Activated CD4-positive, alpha-beta T cell treated with anti-CD3 and anti-CD28 coated beads, Interleukin-2, Interleukin-4, amounts not matched to agents 100 ng/mL and 50 ng/mL, durations not matched to agents 16 hours and 8 hours (primary cell): ENCODE data around the gene KIAA0319L.
A peak's percentile ranks its signal among the peaks of the same experiment; 100 is the strongest.
"Not testable (repeated sequence)": the region's sequence is repeated elsewhere in the genome, so short reads cannot be mapped to it uniquely, and the experiment has no call there.

ENCODE experiments used
- DNase-seq: peaks from one replicate; pipeline ENCODE4 v3.0.0-alpha.2; 2020; ENCODE audit warnings: low spot score

Gene KIAA0319L

GRCh38 chr1:35486858-35487408 is 70.3 kb downstream of the KIAA0319L start:
- no peak for DNase-seq

GRCh38 chr1:35481229-35481628 is 76.0 kb downstream of the KIAA0319L start:
- no peak for DNase-seq

DNA sequence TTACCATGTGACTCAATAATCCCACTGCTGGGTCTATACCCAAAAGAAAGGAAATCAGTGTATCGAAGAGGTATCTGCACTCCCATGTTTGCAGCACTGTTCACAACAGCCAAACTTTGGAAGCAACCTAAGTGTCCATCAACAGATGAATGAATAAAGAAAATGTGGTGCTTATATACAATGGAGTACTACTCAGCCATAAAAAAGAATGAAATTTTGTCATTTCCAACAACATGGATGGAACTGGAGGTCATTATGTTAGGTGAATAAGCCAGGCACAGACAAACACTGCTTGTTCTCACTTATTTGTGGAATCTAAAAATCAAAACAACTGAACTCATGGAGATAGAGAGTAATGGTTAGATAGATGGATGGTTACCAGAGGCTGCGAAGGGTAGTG is 79.3 kb downstream of the KIAA0319L start:
- DNase-seq, result no peak

DNA sequence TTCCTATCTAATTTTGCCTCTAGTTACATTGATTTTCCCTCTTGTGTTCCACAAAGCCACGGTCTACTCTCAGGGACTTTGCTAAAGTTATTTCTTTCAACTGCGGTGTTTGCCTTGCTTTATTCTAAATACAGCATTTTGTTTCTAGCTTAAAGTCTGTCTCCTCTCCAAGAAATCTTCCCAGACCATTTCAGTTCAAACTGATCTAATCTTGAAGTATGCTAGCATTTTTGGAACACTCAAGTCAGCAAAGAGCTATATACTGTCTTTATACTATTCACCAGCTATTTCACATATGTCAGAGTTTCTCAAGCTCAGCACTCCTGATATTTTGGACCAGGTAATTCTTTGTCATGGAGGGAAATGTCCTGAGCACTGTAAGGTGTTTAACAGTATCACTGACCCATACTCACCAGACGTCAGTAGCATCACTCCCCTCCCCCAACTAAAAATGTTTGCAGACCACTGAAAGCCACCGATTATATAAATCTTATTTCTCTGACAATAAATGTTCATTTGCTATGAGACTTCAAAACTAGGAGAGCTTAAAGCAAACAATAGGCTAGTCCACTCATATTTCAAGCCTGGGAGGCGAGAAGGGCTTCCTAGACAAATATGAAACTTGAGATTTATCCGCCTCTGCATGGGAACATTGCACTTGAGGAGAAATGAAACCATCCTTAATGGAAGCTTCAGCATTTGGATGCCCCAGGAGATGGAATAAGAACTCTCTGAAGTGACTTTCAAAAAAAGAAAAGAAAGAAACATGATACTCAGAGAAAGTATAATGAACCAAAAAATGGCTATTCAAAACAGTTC is 81.1 kb downstream of the KIAA0319L start:
- no peak for DNase-seq

- no peak for DNase-seq
Observed at GRCh38 chr1:35475356-35475755, 81.8 kb downstream of the KIAA0319L start.

DNA sequence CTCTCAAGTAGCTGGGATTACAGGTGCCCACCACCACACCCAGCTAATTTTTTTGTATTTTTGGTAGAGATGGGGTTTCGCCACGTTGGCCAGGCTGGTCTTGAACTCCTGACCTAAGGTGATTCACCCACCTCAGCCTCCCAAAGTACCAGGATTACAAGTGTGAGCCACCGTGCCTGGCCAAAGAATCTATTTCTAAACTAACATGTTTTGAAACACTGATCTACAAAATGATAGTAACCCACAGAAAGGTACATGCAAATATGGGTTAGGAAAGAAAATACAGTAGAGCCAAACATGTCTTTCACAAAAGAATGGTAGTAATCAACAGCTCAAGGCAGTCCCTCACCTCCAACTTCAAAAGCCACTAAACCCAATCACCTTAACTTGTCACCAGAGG is 84.0 kb downstream of the KIAA0319L start:
- DNase-seq, result not testable (repeated sequence)

DNA sequence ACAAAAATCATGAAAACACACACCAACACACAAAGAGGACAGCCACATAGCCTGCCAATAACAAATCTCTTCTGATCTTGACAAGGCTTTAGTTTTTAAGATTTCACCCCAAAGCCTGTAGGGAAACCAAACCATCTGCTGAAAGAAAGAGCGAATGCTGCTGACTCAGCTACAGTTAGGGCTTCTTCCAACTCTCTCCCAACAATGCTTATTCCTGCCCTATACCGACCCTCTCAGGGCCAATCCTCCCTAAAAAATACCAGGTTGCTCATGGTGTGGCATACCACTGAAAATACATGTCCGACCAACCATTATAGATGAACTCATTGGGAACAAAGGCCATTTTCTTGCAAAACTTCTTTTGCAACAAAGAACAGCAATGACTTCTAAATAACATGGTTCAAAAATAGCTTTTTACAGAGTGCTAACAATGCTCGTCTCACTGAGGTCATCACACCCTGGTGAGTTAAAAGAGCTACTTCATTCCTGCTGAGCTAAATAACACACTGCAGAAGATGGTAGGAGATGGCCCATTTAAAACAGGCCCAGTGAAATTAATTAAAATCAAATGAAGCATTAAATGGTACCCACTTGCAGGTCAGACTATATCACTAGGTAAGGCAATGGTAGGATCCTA is 86.1 kb downstream of the KIAA0319L start:
- DNase-seq, result no peak

GRCh38 chr1:35466120-35466519 is 91.1 kb downstream of the KIAA0319L start:
- no peak for DNase-seq

- not testable (repeated sequence) for DNase-seq
Observed at GRCh38 chr1:35463749-35464148, 93.5 kb downstream of the KIAA0319L start.

- no peak for DNase-seq
Observed at GRCh38 chr1:35463232-35463631, 94.0 kb downstream of the KIAA0319L start.

DNA sequence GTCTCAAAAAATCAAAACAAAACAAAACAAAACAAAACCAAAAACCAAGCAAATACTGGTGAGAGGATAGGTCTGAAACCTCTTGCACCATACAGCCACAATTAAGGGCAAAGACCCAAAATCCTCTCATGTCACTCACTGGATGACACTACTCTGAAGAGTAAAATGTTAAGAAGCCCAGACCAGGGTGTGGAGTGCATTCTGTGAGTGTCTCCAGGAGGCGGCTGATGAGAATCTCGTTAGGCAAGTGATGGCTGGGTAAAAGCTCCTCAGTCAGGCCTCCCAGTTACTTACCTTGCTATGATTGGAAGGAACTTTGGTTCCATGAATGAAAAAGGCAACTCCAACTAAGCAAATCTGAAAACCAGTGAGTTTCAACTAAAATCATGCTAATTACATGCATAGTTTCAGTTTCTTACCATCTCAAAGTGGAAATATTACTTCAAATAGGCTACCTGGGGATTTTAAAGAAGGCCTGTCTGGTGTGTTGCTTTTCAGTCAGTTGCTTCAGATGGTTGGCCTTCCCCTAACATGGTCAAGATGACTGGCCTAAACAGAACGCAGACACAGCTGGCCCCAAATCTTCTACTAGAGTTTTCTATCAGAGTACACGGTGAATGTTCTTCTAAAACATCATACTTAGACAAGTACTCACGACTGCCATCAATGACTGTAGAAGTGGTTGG is 95.1 kb downstream of the KIAA0319L start:
- peak; percentile 17 for DNase-seq

DNA sequence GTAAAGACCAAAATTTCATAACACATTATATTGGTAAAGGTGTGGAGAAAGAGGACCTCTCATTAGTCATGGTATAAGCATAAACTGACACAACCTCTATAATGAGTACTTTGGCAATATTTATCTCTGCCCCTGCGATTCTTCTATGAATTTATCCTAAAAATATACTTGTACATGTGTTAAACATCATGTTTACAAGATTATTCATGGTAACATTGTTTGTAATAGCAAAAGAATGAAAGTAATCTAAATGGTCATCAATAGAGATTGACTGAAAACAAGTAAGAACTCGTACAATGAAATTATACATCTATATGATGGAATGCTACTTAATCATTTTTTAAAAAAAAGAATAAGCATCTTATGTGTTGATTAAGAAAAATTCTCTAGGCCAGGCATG is 96.4 kb downstream of the KIAA0319L start:
- no peak for DNase-seq

DNA sequence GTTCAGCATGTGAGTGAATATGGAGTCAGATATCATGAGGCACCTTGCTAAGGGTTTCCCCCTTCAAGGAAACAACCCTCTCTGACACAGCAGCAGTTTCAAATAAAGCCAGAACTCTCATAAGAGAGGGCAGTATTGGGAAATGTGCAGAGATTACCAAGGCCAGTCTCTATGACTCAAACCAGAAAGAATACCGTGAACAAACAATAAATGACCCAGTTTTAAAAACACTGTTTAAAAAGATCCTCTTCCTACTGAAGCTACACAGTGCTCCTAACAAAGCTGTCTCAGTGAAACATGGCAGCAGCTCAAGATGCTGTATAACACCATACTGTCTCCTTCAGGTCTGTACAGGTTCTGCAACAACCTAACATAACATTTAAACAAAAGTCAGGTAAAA is 102.6 kb downstream of the KIAA0319L start:
- DNase-seq, result peak; percentile 40

- no peak for DNase-seq
Observed at GRCh38 chr1:35454176-35454575, 103.0 kb downstream of the KIAA0319L start.

DNA sequence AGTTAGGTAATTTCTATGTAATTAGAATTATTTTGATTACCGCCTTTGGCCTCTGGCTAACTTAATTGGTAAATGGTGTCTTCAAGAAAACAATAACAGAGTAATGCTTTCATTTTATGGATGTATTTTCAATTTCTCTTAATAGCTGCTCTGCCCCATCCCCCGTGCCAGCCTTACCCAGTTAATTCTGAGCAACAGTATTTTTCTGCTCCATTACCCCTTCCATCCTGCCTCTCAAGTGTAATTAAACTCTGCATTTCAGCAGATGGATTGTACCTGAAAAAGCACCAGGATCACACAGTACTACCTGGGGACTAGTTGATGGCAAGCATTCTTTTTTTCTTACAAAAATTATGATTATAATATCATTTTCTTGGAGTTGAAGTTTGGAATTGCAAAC is 104.2 kb downstream of the KIAA0319L start:
- DNase-seq, result no peak

DNA sequence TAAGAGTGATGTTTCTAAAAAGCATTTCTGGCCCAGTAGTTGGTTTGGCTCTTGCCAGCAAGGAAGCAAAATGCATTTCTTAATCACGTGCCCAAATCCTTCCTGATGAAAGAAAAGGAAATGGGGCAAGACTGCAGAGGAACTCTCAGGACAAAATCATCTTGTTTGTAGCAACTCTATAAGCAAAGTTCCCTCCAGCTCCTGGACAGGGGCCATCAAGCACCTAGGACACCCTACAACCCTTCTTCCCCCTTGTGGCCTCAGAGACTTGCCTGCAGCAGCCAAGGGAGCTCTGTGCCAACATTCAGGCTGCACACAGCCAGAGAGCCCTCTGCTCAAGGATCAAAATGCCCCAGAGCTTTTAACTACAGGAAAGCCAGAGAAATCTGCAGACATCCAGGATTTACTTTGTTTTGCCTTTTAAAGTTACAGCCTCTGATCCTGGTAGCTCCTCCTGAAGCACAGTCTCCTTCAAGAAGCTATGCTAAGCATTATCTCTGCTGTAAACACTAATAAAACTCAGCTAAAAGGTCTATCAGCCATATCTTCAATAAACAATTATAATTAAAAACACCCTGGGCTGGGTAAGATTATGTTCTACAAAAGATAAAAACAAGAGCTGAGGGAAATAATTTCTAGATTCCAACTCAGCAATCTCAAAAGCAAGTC is 105.0 kb downstream of the KIAA0319L start:
- no peak for DNase-seq

- DNase-seq, result peak; percentile 80
Observed at GRCh38 chr1:35451125-35451528, 106.1 kb downstream of the KIAA0319L start.

- no peak for DNase-seq
Observed at GRCh38 chr1:35449334-35450008, 107.7 kb downstream of the KIAA0319L start.

GRCh38 chr1:35448344-35448801 is 108.8 kb downstream of the KIAA0319L start:
- no peak for DNase-seq

- peak; percentile 15 for DNase-seq
Observed at GRCh38 chr1:35447278-35447677, 109.9 kb downstream of the KIAA0319L start.

DNA sequence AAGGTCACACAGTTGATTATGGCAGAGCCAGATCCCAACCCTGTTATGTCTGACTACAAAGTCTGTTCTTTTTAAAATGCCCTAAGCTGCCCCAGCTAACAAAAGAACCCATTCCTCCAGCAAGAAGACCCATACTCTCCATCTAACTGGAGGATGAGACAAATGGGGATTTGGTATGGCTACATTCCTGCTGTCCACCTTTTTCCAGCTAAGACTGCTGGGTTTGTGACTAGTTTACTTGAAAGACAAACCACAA is 112.8 kb downstream of the KIAA0319L start:
- DNase-seq, result no peak
